ENCODE data around the gene TNFSF11. TPM values are rescaled to one million over a fixed set of nuclear protein-coding genes. Genes with fewer than 3 reads are reported as not detected.

Gene TNFSF11
- total and polyA plus RNA-seq, 2 of the 4 experiments (the other 2 are of a cell fraction), result not detected

GRCh38 chr13:42649141-42649540, 75.2 kb downstream of the TNFSF11 start:
- Histone ChIP-seq H4K20me1 (ENCODE audit: insufficient read depth, low read length) (no peaks in the 10 kb centered on the region), H3K36me3 (ENCODE audit: control insufficient read depth, insufficient read depth, low read length) (no peaks in the 10 kb centered on the region), H3K4ac (ENCODE audit: low read depth, low read length) (no peak overlapping the region), H3K9ac (ENCODE audit: low read depth, low read length) (no peak overlapping the region), H3K9me1 (ENCODE audit: insufficient read depth, low read length) (no peaks in the 10 kb centered on the region), H3K4me3 (ENCODE audit: insufficient read depth, low read depth, low read length) (no peak overlapping the region), H2AFZ (replicated peaks; ENCODE audit: low read length, poor library complexity) (no peak overlapping the region), H4K8ac (ENCODE audit: low read depth in 2 of 2, low read length in 2 of 2) (no peak overlapping the region), H3K79me1 (ENCODE audit: low read depth in 1 of 2, low read length in 2 of 2) (no peaks in the 10 kb centered on the region), H3K23ac (ENCODE audit: low read depth, low read length) (no peak overlapping the region), H3K27me3 (ENCODE audit: control insufficient read depth, insufficient read depth, low read length) (peaks cover 24% of the 10 kb centered on the region), H2BK120ac (ENCODE audit: low read depth, low read length) (no peak overlapping the region), H2BK5ac (ENCODE audit: low read depth, low read length, poor library complexity, severe bottlenecking) (no peak overlapping the region), H2BK20ac (ENCODE audit: low read depth, low read length) (no peak overlapping the region), H2AK9ac (replicated peaks; ENCODE audit: low read depth, low read length, poor library complexity) (no peak overlapping the region), H4K91ac (ENCODE audit: insufficient read depth, low read depth, low read length) (no peak overlapping the region), H2AK5ac (ENCODE audit: low read depth, low read length) (no peak overlapping the region), H3K18ac (ENCODE audit: low read depth, low read length) (no peak overlapping the region), H3K4me1 (ENCODE audit: control insufficient read depth, insufficient read depth, low read length) (no peaks in the 10 kb centered on the region), H3K27ac (ENCODE audit: insufficient read depth, low read length) (no peak overlapping the region), H3K9me3 (ENCODE audit: control insufficient read depth, insufficient read depth, low read length) (no peaks in the 10 kb centered on the region), H3K56ac (ENCODE audit: extremely low read depth, insufficient read depth, low read length) (no peak overlapping the region), H4K5ac (ENCODE audit: low read depth, low read length) (no peak overlapping the region), H2BK15ac (ENCODE audit: low read depth, low read length) (no peak overlapping the region), H3K4me2 (ENCODE audit: low read depth, low read length) (no peak overlapping the region), H3K14ac (replicated peaks; ENCODE audit: low read depth, low read length) (no peak overlapping the region)
- ATAC-seq (ENCODE audit: low read depth) (no peak), DNase-seq (no peak)
- intact Hi-C loops (cut with micrococcal nuclease) (no loop called here), in situ Hi-C loops (cut with MboI; ENCODE audit: low sequenced_read_pairs) (no loop called here), dilution Hi-C loops (cut with HindIII; ENCODE audit: low sequenced_read_pairs, unreplicated experiment) (no loop called here)
- no TSS peak for BruUV-seq (replicated peaks)
- no peak for TF ChIP-seq CHD1 (IDR thresholded peaks at IDR 0.05; ENCODE audit: low read depth, low read length)
- no peak for TF ChIP-seq NFE2L2 (IDR thresholded peaks at IDR 0.05; ENCODE audit: low read depth, low read length)
- no peak for TF ChIP-seq MAZ (IDR thresholded peaks at IDR 0.05; ENCODE audit: borderline replicate concordance, low read depth, low read length)
- TF ChIP-seq MAFK (IDR thresholded peaks at IDR 0.05; ENCODE audit: low read depth, low read length), result no peak
- TF ChIP-seq ELK1 (IDR thresholded peaks at IDR 0.05; ENCODE audit: borderline replicate concordance, low read depth, low read length), result no peak
- TF ChIP-seq FOS (IDR thresholded peaks at IDR 0.05; ENCODE audit: low read depth, low read length), result no peak
- no peak for TF ChIP-seq BHLHE40 (IDR thresholded peaks at IDR 0.05; ENCODE audit: low read depth, low read length)
- TF ChIP-seq RAD21 (IDR thresholded peaks at IDR 0.05; ENCODE audit: low read length), result no peak
- TF ChIP-seq MXI1 (IDR thresholded peaks at IDR 0.05; ENCODE audit: borderline replicate concordance, low read depth, low read length), result no peak
- TF ChIP-seq POLR2A (IDR thresholded peaks at IDR 0.05; ENCODE audit: low read depth, low read length), result no peak
- no peak for TF ChIP-seq RCOR1 (IDR thresholded peaks at IDR 0.05; ENCODE audit: insufficient replicate concordance, low read length)
- no peak for TF ChIP-seq SMC3 (IDR thresholded peaks at IDR 0.05; ENCODE audit: low read depth, low read length)
- no peak for TF ChIP-seq CTCF (conservative IDR thresholded peaks at IDR 0.05; ENCODE audit: low read depth, low read length)
- no peak for TF ChIP-seq RFX5 (IDR thresholded peaks at IDR 0.05; ENCODE audit: low read depth, low read length)
- ChIA-PET POLR2A (ENCODE audit: unreplicated experiment) (no interaction called here), CTCF (interaction anchor here (0.6 kb wide), 1 partner anchor 28 kb away, joined by 4 read pairs; no protein-coding TSS in a partner anchor)

Data from IMR-90 (cell line).